ENCODE results near the gene C16orf74. TPM values are rescaled to one million over a fixed set of nuclear protein-coding genes. Genes with fewer than 3 reads are reported as not detected.
A peak's percentile ranks its signal among the peaks of the same experiment; 100 is the strongest.

C16orf74 gene
- total RNA-seq, 4 donors from 2014 or later = 5.4 to 13.0 (median 7.9) TPM

- TF ChIP-seq, protein P1, sequence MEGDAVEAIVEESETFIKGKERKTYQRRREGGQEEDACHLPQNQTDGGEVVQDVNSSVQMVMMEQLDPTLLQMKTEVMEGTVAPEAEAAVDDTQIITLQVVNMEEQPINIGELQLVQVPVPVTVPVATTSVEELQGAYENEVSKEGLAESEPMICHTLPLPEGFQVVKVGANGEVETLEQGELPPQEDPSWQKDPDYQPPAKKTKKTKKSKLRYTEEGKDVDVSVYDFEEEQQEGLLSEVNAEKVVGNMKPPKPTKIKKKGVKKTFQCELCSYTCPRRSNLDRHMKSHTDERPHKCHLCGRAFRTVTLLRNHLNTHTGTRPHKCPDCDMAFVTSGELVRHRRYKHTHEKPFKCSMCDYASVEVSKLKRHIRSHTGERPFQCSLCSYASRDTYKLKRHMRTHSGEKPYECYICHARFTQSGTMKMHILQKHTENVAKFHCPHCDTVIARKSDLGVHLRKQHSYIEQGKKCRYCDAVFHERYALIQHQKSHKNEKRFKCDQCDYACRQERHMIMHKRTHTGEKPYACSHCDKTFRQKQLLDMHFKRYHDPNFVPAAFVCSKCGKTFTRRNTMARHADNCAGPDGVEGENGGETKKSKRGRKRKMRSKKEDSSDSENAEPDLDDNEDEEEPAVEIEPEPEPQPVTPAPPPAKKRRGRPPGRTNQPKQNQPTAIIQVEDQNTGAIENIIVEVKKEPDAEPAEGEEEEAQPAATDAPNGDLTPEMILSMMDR (IDR thresholded peaks at IDR 0.05) = no peak
- no peak for TF ChIP-seq POLR2A (IDR thresholded peaks at IDR 0.05)
- WGBS, 2 donors = 91 to 96% methylated on average over 16 of the region's 16 CpGs
- intact Hi-C loops (cut with DNase I; ENCODE audit: low total_unique reads) = no loop called here
- DNase-seq (ENCODE audit: low spot score in 2 of 2) = no peak
- H3K4me3 ChIP-seq (ENCODE audit: low read depth, poor library complexity, severe bottlenecking) = no peak overlapping the region
Observed at GRCh38 chr16:85667841-85668413, 83.0 kb downstream of the C16orf74 start.

DNA sequence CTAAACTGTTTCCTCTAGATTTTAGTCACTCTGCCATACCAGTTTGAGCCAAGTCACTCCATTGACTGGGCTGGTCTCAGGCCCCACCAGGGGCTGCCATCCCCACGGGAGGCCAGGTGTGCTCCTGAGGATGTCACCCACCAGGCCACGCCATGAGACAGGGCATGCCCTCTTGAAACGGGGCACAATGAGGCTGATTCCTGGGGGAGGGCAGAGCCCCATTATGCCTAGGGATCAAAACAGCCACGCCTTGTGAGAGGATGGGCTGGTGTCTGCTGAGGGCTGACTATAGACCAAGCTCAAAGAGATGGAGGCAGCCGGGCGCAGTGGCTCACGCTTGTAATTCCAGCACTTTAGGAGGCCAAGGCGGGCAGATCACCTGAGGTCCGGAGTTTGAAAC is 83.6 kb downstream of the C16orf74 start:
- intact Hi-C loops (cut with DNase I; ENCODE audit: low total_unique reads) = no loop called here
- 77 to 89% methylated on average over 4 to 9 of the region's 9 CpGs for WGBS, 2 donors
- H3K4me3 ChIP-seq (ENCODE audit: low read depth, poor library complexity, severe bottlenecking) = no peak overlapping the region
- DNase-seq (ENCODE audit: low spot score in 2 of 2) = peak in 1 of 2 donors; percentile 84
- TF ChIP-seq POLR2A (IDR thresholded peaks at IDR 0.05) = no peak
- TF ChIP-seq, protein P1 (IDR thresholded peaks at IDR 0.05) = no peak

- TF ChIP-seq POLR2A (IDR thresholded peaks at IDR 0.05) = no peak
- TF ChIP-seq, protein P1 (IDR thresholded peaks at IDR 0.05) = no peak
- no peak overlapping the region for H3K4me3 ChIP-seq (ENCODE audit: low read depth, poor library complexity, severe bottlenecking)
- intact Hi-C loops (cut with DNase I; ENCODE audit: low total_unique reads) = no loop called here
- WGBS, 2 donors = 74 to 85% methylated on average over 10 to 13 of the region's 13 CpGs
- no peak for DNase-seq (ENCODE audit: low spot score in 2 of 2)
Observed at GRCh38 chr16:85665929-85666328, 85.0 kb downstream of the C16orf74 start.

- DNase-seq (ENCODE audit: low spot score in 2 of 2) = no peak
- H3K4me3 ChIP-seq (ENCODE audit: low read depth, poor library complexity, severe bottlenecking) = no peak overlapping the region
- intact Hi-C loops (cut with DNase I; ENCODE audit: low total_unique reads) = no loop called here
- TF ChIP-seq POLR2A (IDR thresholded peaks at IDR 0.05) = no peak
- WGBS, 2 donors = 93 to 94% methylated on average over 12 of the region's 12 CpGs
Observed at GRCh38 chr16:85665373-85665740, 85.5 kb downstream of the C16orf74 start.

DNA sequence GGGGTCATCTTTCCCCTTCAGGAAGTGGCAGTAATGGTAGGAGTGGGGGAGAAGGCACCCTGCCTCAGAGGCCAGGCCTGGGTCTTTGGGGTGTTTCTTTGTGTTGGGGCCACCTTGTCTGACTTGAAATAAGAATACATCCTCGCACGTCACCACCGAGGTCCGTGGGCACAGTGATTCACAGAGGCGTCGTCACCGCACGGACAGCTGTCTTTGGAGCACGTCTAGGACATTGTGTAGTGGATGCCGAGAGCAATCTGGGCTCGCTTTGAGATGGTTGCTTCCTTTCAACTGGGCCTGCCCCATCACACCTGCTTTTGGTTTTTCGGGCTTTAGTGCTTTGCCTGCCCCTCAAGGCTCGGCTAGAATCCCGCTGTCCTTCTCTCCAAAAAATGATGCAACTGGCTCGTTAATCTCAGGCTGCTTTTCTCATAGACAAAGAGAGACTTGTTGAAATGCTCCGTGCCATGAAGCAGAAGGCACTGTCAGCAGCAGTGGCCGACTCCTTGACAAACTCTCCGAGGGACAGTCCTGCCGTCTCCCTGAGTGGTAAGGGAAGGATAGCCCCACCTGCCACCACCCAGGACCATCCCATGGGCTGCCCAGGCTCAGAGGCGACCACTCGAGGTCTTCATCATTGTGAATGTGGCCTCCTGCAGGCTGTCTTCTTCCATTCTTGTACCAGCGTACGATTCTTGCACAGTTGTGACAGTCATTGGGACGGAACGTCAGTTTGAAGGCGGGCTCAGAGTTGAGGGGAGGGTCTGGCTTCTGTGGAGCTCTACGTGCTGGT is 86.1 kb downstream of the C16orf74 start:
- intact Hi-C loops (cut with DNase I; ENCODE audit: low total_unique reads) = no loop called here
- H3K4me3 ChIP-seq (ENCODE audit: low read depth, poor library complexity, severe bottlenecking) = no peak overlapping the region
- WGBS, 2 donors = 89% methylated on average over 27 of the region's 27 CpGs
- no peak for TF ChIP-seq POLR2A (IDR thresholded peaks at IDR 0.05)
- TF ChIP-seq, protein P1 (IDR thresholded peaks at IDR 0.05) = no peak
- DNase-seq (ENCODE audit: low spot score in 2 of 2) = no peak

- 69 to 71% methylated on average over 12 of the region's 12 CpGs for WGBS, 2 donors
- intact Hi-C loops (cut with DNase I; ENCODE audit: low total_unique reads) = no loop called here
- no peak for TF ChIP-seq POLR2A (IDR thresholded peaks at IDR 0.05)
- TF ChIP-seq, protein P1 (IDR thresholded peaks at IDR 0.05) = no peak
- DNase-seq (ENCODE audit: low spot score in 2 of 2) = no peak
- no peak overlapping the region for H3K4me3 ChIP-seq (ENCODE audit: low read depth, poor library complexity, severe bottlenecking)
Observed at GRCh38 chr16:85663891-85664321, 87.0 kb downstream of the C16orf74 start.
